ENCODE data around the gene TRMT10A. TPM values are rescaled to one million over a fixed set of nuclear protein-coding genes. Genes with fewer than 3 reads are reported as not detected.

TRMT10A gene
- total and polyA plus RNA-seq, 2 of the 13 experiments (the other 11 are each of a cell fraction or from before 2014, with no cell fraction given), result 3.9 to 12.6 TPM

GRCh38 chr4:99574530-99575324, 10.9 kb upstream of the TRMT10A start, which contains the start of gene MTTP (continued):
- TF ChIP-seq, protein P1, sequence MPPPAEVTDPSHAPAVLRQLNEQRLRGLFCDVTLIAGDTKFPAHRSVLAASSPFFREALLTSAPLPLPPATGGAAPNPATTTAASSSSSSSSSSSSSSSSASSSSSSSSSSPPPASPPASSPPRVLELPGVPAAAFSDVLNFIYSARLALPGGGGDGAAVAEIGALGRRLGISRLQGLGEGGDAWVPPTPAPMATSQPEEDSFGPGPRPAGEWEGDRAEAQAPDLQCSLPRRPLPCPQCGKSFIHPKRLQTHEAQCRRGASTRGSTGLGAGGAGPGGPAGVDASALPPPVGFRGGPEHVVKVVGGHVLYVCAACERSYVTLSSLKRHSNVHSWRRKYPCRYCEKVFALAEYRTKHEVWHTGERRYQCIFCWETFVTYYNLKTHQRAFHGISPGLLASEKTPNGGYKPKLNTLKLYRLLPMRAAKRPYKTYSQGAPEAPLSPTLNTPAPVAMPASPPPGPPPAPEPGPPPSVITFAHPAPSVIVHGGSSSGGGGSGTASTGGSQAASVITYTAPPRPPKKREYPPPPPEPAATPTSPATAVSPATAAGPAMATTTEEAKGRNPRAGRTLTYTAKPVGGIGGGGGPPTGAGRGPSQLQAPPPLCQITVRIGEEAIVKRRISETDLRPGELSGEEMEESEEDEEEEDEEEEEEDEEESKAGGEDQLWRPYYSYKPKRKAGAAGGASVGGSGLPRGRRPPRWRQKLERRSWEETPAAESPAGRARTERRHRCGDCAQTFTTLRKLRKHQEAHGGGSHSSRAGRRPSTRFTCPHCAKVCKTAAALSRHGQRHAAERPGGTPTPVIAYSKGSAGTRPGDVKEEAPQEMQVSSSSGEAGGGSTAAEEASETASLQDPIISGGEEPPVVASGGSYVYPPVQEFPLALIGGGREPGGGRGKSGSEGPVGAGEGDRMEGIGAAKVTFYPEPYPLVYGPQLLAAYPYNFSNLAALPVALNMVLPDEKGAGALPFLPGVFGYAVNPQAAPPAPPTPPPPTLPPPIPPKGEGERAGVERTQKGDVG (CRISPR knock-in tag; IDR thresholded peaks at IDR 0.05; ENCODE audit: borderline replicate concordance), result no peak
- TF ChIP-seq, protein P2, sequence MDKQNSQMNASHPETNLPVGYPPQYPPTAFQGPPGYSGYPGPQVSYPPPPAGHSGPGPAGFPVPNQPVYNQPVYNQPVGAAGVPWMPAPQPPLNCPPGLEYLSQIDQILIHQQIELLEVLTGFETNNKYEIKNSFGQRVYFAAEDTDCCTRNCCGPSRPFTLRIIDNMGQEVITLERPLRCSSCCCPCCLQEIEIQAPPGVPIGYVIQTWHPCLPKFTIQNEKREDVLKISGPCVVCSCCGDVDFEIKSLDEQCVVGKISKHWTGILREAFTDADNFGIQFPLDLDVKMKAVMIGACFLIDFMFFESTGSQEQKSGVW (CRISPR knock-in tag; IDR thresholded peaks at IDR 0.05; ENCODE audit: borderline replicate concordance), result no peak
- TF ChIP-seq, protein P3, sequence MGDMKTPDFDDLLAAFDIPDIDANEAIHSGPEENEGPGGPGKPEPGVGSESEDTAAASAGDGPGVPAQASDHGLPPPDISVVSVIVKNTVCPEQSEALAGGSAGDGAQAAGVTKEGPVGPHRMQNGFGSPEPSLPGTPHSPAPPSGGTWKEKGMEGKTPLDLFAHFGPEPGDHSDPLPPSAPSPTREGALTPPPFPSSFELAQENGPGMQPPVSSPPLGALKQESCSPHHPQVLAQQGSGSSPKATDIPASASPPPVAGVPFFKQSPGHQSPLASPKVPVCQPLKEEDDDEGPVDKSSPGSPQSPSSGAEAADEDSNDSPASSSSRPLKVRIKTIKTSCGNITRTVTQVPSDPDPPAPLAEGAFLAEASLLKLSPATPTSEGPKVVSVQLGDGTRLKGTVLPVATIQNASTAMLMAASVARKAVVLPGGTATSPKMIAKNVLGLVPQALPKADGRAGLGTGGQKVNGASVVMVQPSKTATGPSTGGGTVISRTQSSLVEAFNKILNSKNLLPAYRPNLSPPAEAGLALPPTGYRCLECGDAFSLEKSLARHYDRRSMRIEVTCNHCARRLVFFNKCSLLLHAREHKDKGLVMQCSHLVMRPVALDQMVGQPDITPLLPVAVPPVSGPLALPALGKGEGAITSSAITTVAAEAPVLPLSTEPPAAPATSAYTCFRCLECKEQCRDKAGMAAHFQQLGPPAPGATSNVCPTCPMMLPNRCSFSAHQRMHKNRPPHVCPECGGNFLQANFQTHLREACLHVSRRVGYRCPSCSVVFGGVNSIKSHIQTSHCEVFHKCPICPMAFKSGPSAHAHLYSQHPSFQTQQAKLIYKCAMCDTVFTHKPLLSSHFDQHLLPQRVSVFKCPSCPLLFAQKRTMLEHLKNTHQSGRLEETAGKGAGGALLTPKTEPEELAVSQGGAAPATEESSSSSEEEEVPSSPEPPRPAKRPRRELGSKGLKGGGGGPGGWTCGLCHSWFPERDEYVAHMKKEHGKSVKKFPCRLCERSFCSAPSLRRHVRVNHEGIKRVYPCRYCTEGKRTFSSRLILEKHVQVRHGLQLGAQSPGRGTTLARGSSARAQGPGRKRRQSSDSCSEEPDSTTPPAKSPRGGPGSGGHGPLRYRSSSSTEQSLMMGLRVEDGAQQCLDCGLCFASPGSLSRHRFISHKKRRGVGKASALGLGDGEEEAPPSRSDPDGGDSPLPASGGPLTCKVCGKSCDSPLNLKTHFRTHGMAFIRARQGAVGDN (CRISPR knock-in tag; IDR thresholded peaks at IDR 0.05), result no peak
- TF ChIP-seq MED8 (CRISPR knock-in tag; IDR thresholded peaks at IDR 0.05; ENCODE audit: insufficient replicate concordance) (no peak), SETDB1 (CRISPR knock-in tag; IDR thresholded peaks at IDR 0.05; ENCODE audit: borderline replicate concordance) (no peak), PHF8 (CRISPR knock-in tag; IDR thresholded peaks at IDR 0.05) (peak; percentile 53; the same call in 1 of the 2 replicates), ZFP36L1 (CRISPR knock-in tag; IDR thresholded peaks at IDR 0.05) (no peak), HNRNPH1 (optimal IDR thresholded peaks at IDR 0.05; ENCODE audit: low read depth, low read length) (no peak), NR1H2 (CRISPR knock-in tag; IDR thresholded peaks at IDR 0.05; ENCODE audit: borderline replicate concordance, low read depth) (no peak)
- TF ChIP-seq, protein P4, sequence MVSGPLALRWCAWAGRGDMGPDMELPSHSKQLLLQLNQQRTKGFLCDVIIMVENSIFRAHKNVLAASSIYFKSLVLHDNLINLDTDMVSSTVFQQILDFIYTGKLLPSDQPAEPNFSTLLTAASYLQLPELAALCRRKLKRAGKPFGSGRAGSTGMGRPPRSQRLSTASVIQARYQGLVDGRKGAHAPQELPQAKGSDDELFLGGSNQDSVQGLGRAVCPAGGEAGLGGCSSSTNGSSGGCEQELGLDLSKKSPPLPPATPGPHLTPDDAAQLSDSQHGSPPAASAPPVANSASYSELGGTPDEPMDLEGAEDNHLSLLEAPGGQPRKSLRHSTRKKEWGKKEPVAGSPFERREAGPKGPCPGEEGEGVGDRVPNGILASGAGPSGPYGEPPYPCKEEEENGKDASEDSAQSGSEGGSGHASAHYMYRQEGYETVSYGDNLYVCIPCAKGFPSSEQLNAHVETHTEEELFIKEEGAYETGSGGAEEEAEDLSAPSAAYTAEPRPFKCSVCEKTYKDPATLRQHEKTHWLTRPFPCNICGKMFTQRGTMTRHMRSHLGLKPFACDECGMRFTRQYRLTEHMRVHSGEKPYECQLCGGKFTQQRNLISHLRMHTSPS (CRISPR knock-in tag; IDR thresholded peaks at IDR 0.05; ENCODE audit: low read depth), result no peak
- TF ChIP-seq, protein P5, sequence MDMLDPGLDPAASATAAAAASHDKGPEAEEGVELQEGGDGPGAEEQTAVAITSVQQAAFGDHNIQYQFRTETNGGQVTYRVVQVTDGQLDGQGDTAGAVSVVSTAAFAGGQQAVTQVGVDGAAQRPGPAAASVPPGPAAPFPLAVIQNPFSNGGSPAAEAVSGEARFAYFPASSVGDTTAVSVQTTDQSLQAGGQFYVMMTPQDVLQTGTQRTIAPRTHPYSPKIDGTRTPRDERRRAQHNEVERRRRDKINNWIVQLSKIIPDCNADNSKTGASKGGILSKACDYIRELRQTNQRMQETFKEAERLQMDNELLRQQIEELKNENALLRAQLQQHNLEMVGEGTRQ (IDR thresholded peaks at IDR 0.05; ENCODE audit: low read depth, low read length), result no peak
- TF ChIP-seq, protein P5 (CRISPR knock-in tag; IDR thresholded peaks at IDR 0.05; ENCODE audit: borderline replicate concordance), result no peak
- TF ChIP-seq, protein P6, sequence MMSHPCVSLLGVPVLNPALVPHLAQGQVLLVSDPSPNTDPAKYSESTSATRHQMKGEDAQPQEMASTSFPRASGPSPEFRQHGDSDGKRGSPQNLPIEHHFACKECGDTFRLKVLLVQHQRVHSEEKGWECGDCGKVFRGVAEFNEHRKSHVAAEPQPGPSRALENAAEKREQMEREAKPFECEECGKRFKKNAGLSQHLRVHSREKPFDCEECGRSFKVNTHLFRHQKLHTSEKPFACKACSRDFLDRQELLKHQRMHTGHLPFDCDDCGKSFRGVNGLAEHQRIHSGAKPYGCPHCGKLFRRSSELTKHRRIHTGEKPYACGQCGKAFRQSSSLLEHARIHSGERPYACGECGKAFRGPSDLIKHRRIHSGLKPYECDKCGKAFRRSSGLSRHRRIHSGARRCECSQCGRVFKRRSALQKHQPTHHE (CRISPR knock-in tag; IDR thresholded peaks at IDR 0.05; ENCODE audit: borderline replicate concordance), result no peak

Data from HepG2 (cell line).